ENCODE measurements around the gene LRRC32. TPM values are rescaled to one million over a fixed set of nuclear protein-coding genes. Genes with fewer than 3 reads are reported as not detected.

Gene LRRC32
- total and polyA plus RNA-seq, 3 experiments from 2014 or later, result 0.06 to 2.8 (median 1.5) TPM

- DNase-seq, result no peak
- Mint-ChIP-seq H3K9me3 (peaks cover 0 to 6% (median 5%) of the 10 kb centered on the region in 5 donors), H3K4me3 (no peak overlapping the region), H3K4me1 (peaks cover 0 to 3% (median 0%) of the 10 kb centered on the region in 3 donors), H3K27me3 (peaks cover 10 to 68% of the 10 kb centered on the region in 2 donors), H3K36me3 (no peaks in the 10 kb centered on the region), H3K27ac (no peak overlapping the region)
- no peak overlapping the region for H3K27ac ChIP-seq (ENCODE audit: low read depth, low read length)
- peaks cover 3% of the 10 kb centered on the region for H3K27me3 ChIP-seq (ENCODE audit: insufficient read depth, low read length, poor library complexity, severe bottlenecking)
- ChIA-PET POLR2A (no interaction called here), CTCF (no interaction called here)
- H3K4me3 ChIP-seq (ENCODE audit: low read length), result no peak overlapping the region
- H3K4me1 ChIP-seq (ENCODE audit: insufficient read depth, low read length), result no peaks in the 10 kb centered on the region
- no peaks in the 10 kb centered on the region for H3K36me3 ChIP-seq (ENCODE audit: insufficient read depth, low read length)
- no peaks in the 10 kb centered on the region for H3K9me3 ChIP-seq (ENCODE audit: low read length)
These were observed 28.6 kb downstream of the LRRC32 start for GRCh38 chr11:76641905-76642304.

- Histone ChIP-seq H3K27ac (ENCODE audit: low read depth, low read length) (no peak overlapping the region), H3K27me3 (ENCODE audit: insufficient read depth, low read length, poor library complexity, severe bottlenecking) (peaks cover 3% of the 10 kb centered on the region), H3K36me3 (ENCODE audit: insufficient read depth, low read length) (no peaks in the 10 kb centered on the region), H3K9me3 (ENCODE audit: low read length) (no peaks in the 10 kb centered on the region), H3K4me3 (ENCODE audit: low read length) (no peak overlapping the region), H3K4me1 (ENCODE audit: insufficient read depth, low read length) (no peaks in the 10 kb centered on the region)
- Mint-ChIP-seq H3K36me3 (no peaks in the 10 kb centered on the region), H3K4me3 (no peak overlapping the region), H3K27ac (no peak overlapping the region), H3K27me3 (peaks cover 11 to 63% of the 10 kb centered on the region in 2 donors), H3K4me1 (peaks cover 0 to 3% (median 0%) of the 10 kb centered on the region in 3 donors), H3K9me3 (peaks cover 0 to 2% (median 0%) of the 10 kb centered on the region in 5 donors)
- ChIA-PET POLR2A (no interaction called here), CTCF (interaction anchor here (1.3 kb wide), 1 partner anchor 40 kb away, joined by 4 read pairs; no protein-coding TSS in a partner anchor)
- DNase-seq, result no peak
These were observed 30.0 kb downstream of the LRRC32 start for GRCh38 chr11:76640501-76640900.

- H3K27ac Mint-ChIP-seq, result no peak overlapping the region
These were observed 30.9 kb downstream of the LRRC32 start for GRCh38 chr11:76639621-76640020.

GRCh38 chr11:76638270-76639197 lies 32.0 kb downstream of the LRRC32 start:
- Mint-ChIP-seq H3K9me3 (peaks cover 0 to 2% (median 0%) of the 10 kb centered on the region in 5 donors), H3K4me3 (no peak overlapping the region), H3K36me3 (no peaks in the 10 kb centered on the region), H3K27me3 (peaks cover 13 to 52% of the 10 kb centered on the region in 2 donors), H3K4me1 (peaks cover 0 to 3% (median 0%) of the 10 kb centered on the region in 3 donors), H3K27ac (no peak overlapping the region)
- H3K27ac ChIP-seq (ENCODE audit: low read depth, low read length), result no peak overlapping the region
- ChIA-PET POLR2A (no interaction called here), CTCF (no interaction called here)
- H3K36me3 ChIP-seq (ENCODE audit: insufficient read depth, low read length), result no peaks in the 10 kb centered on the region
- DNase-seq, result no peak
- no peak overlapping the region for H3K4me3 ChIP-seq (ENCODE audit: low read length)
- no peaks in the 10 kb centered on the region for H3K9me3 ChIP-seq (ENCODE audit: low read length)
- no peaks in the 10 kb centered on the region for H3K4me1 ChIP-seq (ENCODE audit: insufficient read depth, low read length)
- peaks cover 3% of the 10 kb centered on the region for H3K27me3 ChIP-seq (ENCODE audit: insufficient read depth, low read length, poor library complexity, severe bottlenecking)

More at GRCh38 chr11:76639621-76640020, 30.9 kb downstream of the LRRC32 start:
- Mint-ChIP-seq H3K9me3 (peaks cover 0 to 2% (median 0%) of the 10 kb centered on the region in 5 donors), H3K36me3 (no peaks in the 10 kb centered on the region), H3K27me3 (peaks cover 16 to 59% of the 10 kb centered on the region in 2 donors), H3K4me1 (peaks cover 0 to 3% (median 0%) of the 10 kb centered on the region in 3 donors), H3K4me3 (no peak overlapping the region)
- Histone ChIP-seq H3K4me3 (ENCODE audit: low read length) (no peak overlapping the region), H3K9me3 (ENCODE audit: low read length) (no peaks in the 10 kb centered on the region), H3K27me3 (ENCODE audit: insufficient read depth, low read length, poor library complexity, severe bottlenecking) (peaks cover 3% of the 10 kb centered on the region), H3K36me3 (ENCODE audit: insufficient read depth, low read length) (no peaks in the 10 kb centered on the region), H3K27ac (ENCODE audit: low read depth, low read length) (no peak overlapping the region), H3K4me1 (ENCODE audit: insufficient read depth, low read length) (no peaks in the 10 kb centered on the region)
- no peak for DNase-seq
- POLR2A ChIA-PET, result no interaction called here
- CTCF ChIA-PET, result interaction anchor here (1.3 kb wide), 1 partner anchor 40 kb away, joined by 4 read pairs; no protein-coding TSS in a partner anchor

GRCh38 chr11:76637491-76638269 lies 32.9 kb downstream of the LRRC32 start:
- Histone ChIP-seq H3K27me3 (ENCODE audit: insufficient read depth, low read length, poor library complexity, severe bottlenecking) (peaks cover 3% of the 10 kb centered on the region), H3K4me1 (ENCODE audit: insufficient read depth, low read length) (no peaks in the 10 kb centered on the region), H3K27ac (ENCODE audit: low read depth, low read length) (no peak overlapping the region), H3K9me3 (ENCODE audit: low read length) (no peaks in the 10 kb centered on the region), H3K36me3 (ENCODE audit: insufficient read depth, low read length) (no peaks in the 10 kb centered on the region), H3K4me3 (ENCODE audit: low read length) (no peak overlapping the region)
- ChIA-PET POLR2A (no interaction called here), CTCF (no interaction called here)
- Mint-ChIP-seq H3K9me3 (peaks cover 0 to 2% (median 0%) of the 10 kb centered on the region in 5 donors), H3K36me3 (no peaks in the 10 kb centered on the region), H3K4me3 (no peak overlapping the region), H3K27ac (no peak overlapping the region), H3K4me1 (peaks cover 1 to 3% (median 1%) of the 10 kb centered on the region in 3 donors), H3K27me3 (peaks cover 13 to 45% of the 10 kb centered on the region in 2 donors)
- no peak for DNase-seq

GRCh38 chr11:76636826-76637460 lies 33.6 kb downstream of the LRRC32 start:
- Histone ChIP-seq H3K4me1 (ENCODE audit: insufficient read depth, low read length) (no peaks in the 10 kb centered on the region), H3K4me3 (ENCODE audit: low read length) (no peak overlapping the region), H3K27ac (ENCODE audit: low read depth, low read length) (no peak overlapping the region), H3K36me3 (ENCODE audit: insufficient read depth, low read length) (no peaks in the 10 kb centered on the region), H3K9me3 (ENCODE audit: low read length) (no peaks in the 10 kb centered on the region), H3K27me3 (ENCODE audit: insufficient read depth, low read length, poor library complexity, severe bottlenecking) (peaks cover 3% of the 10 kb centered on the region)
- ChIA-PET POLR2A (no interaction called here), CTCF (no interaction called here)
- Mint-ChIP-seq H3K27me3 (peaks cover 13 to 42% of the 10 kb centered on the region in 2 donors), H3K36me3 (no peaks in the 10 kb centered on the region), H3K27ac (no peak overlapping the region), H3K4me1 (peaks cover 0 to 4% (median 4%) of the 10 kb centered on the region in 3 donors), H3K4me3 (no peak overlapping the region), H3K9me3 (peaks cover 0 to 2% (median 0%) of the 10 kb centered on the region in 5 donors)
- DNase-seq, result no peak

- no peaks in the 10 kb centered on the region for H3K36me3 Mint-ChIP-seq
- H3K4me3 Mint-ChIP-seq, result no peak overlapping the region
- H3K36me3 ChIP-seq (ENCODE audit: insufficient read depth, low read length), result no peaks in the 10 kb centered on the region
- ChIA-PET CTCF (no interaction called here), POLR2A (no interaction called here)
- H3K4me3 ChIP-seq (ENCODE audit: low read length), result no peak overlapping the region
- no peak for DNase-seq
- H3K9me3 ChIP-seq (ENCODE audit: low read length), result no peaks in the 10 kb centered on the region
- peaks cover 3% of the 10 kb centered on the region for H3K27me3 ChIP-seq (ENCODE audit: insufficient read depth, low read length, poor library complexity, severe bottlenecking)
- H3K27ac Mint-ChIP-seq, result no peak overlapping the region
- peaks cover 0 to 4% (median 4%) of the 10 kb centered on the region in 3 donors for H3K4me1 Mint-ChIP-seq
- H3K9me3 Mint-ChIP-seq, result peaks cover 0 to 2% (median 0%) of the 10 kb centered on the region in 5 donors
- H3K27me3 Mint-ChIP-seq, result peaks cover 12 to 38% of the 10 kb centered on the region in 2 donors
- H3K4me1 ChIP-seq (ENCODE audit: insufficient read depth, low read length), result no peaks in the 10 kb centered on the region
- no peak overlapping the region for H3K27ac ChIP-seq (ENCODE audit: low read depth, low read length)
These were observed 34.4 kb downstream of the LRRC32 start for GRCh38 chr11:76635991-76636738.
